HepG2 (cell line): ENCODE results near the gene ZBTB26. TPM values are rescaled to one million over a fixed set of nuclear protein-coding genes. Genes with fewer than 3 reads are reported as not detected.

ENCODE experiments used
- ESRRA ChIP-seq: sonication (generic); formaldehyde crosslinking; IDR thresholded peaks from 2 replicates; pipeline ENCODE4 v1.5.1; 2020; ENCODE audit warnings: mild to moderate bottlenecking, low read depth, missing genetic modification reagents
- JUN ChIP-seq: sonication (generic); formaldehyde crosslinking; IDR thresholded peaks from 2 replicates; pipeline ENCODE4 v1.4.0; 2020; ENCODE audit warnings: mild to moderate bottlenecking, missing genetic modification reagents
- MYNN ChIP-seq: sonication (generic); formaldehyde crosslinking; IDR thresholded peaks from 2 replicates; pipeline ENCODE4 v1.4.0; 2020; ENCODE audit warnings: mild to moderate bottlenecking, low read depth, missing genetic modification reagents
- SALL1 ChIP-seq: sonication (generic); formaldehyde crosslinking; IDR thresholded peaks from 2 replicates; pipeline ENCODE4 v1.8.0; 2022; ENCODE audit warnings: mild to moderate bottlenecking, missing genetic modification reagents
- SIX1 ChIP-seq: sonication (generic); formaldehyde crosslinking; IDR thresholded peaks from 2 replicates; pipeline ENCODE4 v1.4.0; 2020; ENCODE audit warnings: missing genetic modification reagents, borderline replicate concordance
- ZNF207 ChIP-seq: fragments of 450-650 bp; IDR thresholded peaks from 2 replicates; pipeline ENCODE4 v1.6.1; 2016; ENCODE audit warnings: antibody characterized with exemption, borderline replicate concordance
- ZNF605 ChIP-seq: sonication (generic); formaldehyde crosslinking; IDR thresholded peaks from 2 replicates; pipeline ENCODE4 v1.8.0; 2022; ENCODE audit warnings: mild to moderate bottlenecking, missing genetic modification reagents
- ZNF766 ChIP-seq: sonication (generic); formaldehyde crosslinking; IDR thresholded peaks from 2 replicates; pipeline ENCODE4 v1.5.0; 2020; ENCODE audit warnings: missing genetic modification reagents, borderline replicate concordance
- polyA plus RNA-seq, 8 experiments: library from polyadenylated mRNA; depleted of rRNA in 3 of 8; stranded (reverse) in 7 of 8; unstranded in 1 of 8; fragments of >200 nt; fragmentation: Illumina TruSeq in 4 of 8; extraction: Trizol in 4 of 8; gene quantifications; 2 replicates each; pipeline versions ENCODE4 v1.2.1 to v1.2.3, GENCODE V29; 2011 to 2016; ENCODE audit warnings: low read depth in 4 of 8, missing spikeins in 1 of 8, mixed read lengths in 1 of 8; ENCODE audit not compliant: insufficient read depth in 1 of 8
- total RNA-seq, 5 experiments: library from RNA; depleted of rRNA; stranded (reverse); fragments of >200 nt; fragmentation: Illumina TruSeq; extraction: Trizol; gene quantifications; 2 replicates each; pipeline ENCODE4 v1.2.3, GENCODE V29; 2016; ENCODE audit warnings: low read depth in 1 of 5
- TF ChIP-seq, protein P1 (sequence below): sonication (generic); formaldehyde crosslinking; IDR thresholded peaks from 2 replicates; pipeline ENCODE4 v1.5.0; 2020; ENCODE audit warnings: mild to moderate bottlenecking, missing genetic modification reagents, borderline replicate concordance
- TF ChIP-seq, protein P2 (sequence below): IDR thresholded peaks from 2 replicates; pipeline ENCODE4 v1.6.1; 2016; ENCODE audit warnings: missing biosample characterization, missing genetic modification reagents, low read depth
- TF ChIP-seq, protein P3 (sequence below): sonication (generic); formaldehyde crosslinking; IDR thresholded peaks from 2 replicates; pipeline ENCODE4 v1.5.1; 2020; ENCODE audit warnings: mild to moderate bottlenecking, missing genetic modification reagents
- TF ChIP-seq, protein P4 (sequence below): sonication (generic); formaldehyde crosslinking; IDR thresholded peaks from 2 replicates; pipeline ENCODE4 v1.5.0; 2020; ENCODE audit warnings: missing genetic modification reagents
- TF ChIP-seq, protein P5 (sequence below): sonication (generic); formaldehyde crosslinking; IDR thresholded peaks from 2 replicates; pipeline ENCODE4 v1.4.0; 2020; ENCODE audit warnings: missing genetic modification reagents, low read depth, mild to moderate bottlenecking, borderline replicate concordance

The ZBTB26 gene
- total and polyA plus RNA-seq, 2 of the 13 experiments (the other 11 are each of a cell fraction or from before 2014, with no cell fraction given): 4.5 to 8.6 TPM

DNA sequence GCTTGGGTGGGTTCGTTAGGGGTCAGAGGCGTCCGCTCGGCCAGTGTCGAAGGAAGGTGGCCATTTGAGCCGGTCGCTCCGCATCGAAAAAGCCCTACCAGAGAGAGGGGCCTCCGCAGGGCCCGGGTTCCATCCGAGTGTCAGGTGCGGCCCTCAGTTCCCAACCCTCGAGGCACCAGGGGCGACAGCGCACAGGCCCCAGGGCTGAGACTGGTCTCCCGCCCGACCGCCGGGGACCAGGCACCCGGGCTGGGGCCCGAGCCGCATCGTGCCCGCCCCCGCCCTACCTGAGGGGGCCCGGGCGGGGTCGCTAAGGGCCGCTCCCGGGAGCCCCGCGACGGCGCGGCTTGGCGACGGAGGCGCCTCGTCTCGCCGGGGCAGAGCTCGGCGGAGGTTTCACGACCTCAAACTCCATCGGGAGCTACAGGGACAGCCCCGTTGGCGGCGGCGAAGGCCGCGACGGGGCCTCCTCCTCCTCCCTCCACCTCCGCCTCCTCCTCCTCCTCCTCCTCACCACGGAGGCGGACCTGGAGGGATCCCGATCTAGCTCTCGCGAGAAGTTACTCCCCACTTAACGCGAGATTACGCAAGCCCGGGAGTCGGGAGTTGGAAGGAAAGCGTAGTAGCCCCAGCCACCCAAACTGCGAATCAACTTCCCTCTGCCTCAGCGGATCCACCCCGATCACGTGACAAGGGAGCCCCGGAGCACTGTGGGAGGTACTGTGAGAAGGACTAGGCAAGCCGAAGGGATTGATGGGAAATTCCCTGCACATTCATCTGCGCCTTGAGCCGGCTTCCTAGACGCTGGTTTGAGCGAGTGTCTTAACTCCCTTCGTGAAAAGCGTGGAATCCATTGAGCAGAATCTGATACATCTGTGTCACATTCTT is 26.2 kb downstream of the ZBTB26 start, which contains the start of gene RC3H2 (continued):
- TF ChIP-seq, protein P1, sequence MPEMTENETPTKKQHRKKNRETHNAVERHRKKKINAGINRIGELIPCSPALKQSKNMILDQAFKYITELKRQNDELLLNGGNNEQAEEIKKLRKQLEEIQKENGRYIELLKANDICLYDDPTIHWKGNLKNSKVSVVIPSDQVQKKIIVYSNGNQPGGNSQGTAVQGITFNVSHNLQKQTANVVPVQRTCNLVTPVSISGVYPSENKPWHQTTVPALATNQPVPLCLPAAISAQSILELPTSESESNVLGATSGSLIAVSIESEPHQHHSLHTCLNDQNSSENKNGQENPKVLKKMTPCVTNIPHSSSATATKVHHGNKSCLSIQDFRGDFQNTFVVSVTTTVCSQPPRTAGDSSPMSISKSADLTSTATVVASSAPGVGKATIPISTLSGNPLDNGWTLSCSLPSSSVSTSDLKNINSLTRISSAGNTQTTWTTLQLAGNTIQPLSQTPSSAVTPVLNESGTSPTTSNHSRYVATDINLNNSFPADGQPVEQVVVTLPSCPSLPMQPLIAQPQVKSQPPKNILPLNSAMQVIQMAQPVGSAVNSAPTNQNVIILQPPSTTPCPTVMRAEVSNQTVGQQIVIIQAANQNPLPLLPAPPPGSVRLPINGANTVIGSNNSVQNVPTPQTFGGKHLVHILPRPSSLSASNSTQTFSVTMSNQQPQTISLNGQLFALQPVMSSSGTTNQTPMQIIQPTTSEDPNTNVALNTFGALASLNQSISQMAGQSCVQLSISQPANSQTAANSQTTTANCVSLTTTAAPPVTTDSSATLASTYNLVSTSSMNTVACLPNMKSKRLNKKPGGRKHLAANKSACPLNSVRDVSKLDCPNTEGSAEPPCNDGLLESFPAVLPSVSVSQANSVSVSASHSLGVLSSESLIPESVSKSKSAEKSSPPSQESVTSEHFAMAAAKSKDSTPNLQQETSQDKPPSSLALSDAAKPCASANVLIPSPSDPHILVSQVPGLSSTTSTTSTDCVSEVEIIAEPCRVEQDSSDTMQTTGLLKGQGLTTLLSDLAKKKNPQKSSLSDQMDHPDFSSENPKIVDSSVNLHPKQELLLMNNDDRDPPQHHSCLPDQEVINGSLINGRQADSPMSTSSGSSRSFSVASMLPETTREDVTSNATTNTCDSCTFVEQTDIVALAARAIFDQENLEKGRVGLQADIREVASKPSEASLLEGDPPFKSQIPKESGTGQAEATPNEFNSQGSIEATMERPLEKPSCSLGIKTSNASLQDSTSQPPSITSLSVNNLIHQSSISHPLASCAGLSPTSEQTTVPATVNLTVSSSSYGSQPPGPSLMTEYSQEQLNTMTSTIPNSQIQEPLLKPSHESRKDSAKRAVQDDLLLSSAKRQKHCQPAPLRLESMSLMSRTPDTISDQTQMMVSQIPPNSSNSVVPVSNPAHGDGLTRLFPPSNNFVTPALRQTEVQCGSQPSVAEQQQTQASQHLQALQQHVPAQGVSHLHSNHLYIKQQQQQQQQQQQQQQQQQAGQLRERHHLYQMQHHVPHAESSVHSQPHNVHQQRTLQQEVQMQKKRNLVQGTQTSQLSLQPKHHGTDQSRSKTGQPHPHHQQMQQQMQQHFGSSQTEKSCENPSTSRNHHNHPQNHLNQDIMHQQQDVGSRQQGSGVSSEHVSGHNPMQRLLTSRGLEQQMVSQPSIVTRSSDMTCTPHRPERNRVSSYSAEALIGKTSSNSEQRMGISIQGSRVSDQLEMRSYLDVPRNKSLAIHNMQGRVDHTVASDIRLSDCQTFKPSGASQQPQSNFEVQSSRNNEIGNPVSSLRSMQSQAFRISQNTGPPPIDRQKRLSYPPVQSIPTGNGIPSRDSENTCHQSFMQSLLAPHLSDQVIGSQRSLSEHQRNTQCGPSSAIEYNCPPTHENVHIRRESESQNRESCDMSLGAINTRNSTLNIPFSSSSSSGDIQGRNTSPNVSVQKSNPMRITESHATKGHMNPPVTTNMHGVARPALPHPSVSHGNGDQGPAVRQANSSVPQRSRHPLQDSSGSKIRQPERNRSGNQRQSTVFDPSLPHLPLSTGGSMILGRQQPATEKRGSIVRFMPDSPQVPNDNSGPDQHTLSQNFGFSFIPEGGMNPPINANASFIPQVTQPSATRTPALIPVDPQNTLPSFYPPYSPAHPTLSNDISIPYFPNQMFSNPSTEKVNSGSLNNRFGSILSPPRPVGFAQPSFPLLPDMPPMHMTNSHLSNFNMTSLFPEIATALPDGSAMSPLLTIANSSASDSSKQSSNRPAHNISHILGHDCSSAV (CRISPR knock-in tag): no peak
- TF ChIP-seq, protein P2, sequence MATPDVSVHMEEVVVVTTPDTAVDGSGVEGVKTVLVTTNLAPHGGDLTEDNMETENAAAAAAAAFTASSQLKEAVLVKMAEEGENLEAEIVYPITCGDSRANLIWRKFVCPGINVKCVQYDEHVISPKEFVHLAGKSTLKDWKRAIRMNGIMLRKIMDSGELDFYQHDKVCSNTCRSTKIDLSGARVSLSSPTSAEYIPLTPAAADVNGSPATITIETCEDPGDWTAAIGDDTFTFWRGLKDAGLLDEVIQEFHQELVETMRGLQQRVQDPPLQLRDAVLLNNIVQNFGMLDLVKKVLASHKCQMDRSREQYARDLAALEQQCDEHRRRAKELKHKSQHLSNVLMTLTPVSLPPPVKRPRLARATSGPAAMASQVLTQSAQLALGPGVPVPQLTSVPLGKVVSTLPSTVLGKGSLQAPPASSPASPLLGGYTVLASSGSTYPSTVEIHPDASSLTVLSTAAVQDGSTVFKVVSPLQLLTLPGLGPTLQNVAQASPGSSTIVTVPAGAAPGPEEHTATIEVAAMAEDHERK (CRISPR knock-in tag): no peak
- TF ChIP-seq, protein P3, sequence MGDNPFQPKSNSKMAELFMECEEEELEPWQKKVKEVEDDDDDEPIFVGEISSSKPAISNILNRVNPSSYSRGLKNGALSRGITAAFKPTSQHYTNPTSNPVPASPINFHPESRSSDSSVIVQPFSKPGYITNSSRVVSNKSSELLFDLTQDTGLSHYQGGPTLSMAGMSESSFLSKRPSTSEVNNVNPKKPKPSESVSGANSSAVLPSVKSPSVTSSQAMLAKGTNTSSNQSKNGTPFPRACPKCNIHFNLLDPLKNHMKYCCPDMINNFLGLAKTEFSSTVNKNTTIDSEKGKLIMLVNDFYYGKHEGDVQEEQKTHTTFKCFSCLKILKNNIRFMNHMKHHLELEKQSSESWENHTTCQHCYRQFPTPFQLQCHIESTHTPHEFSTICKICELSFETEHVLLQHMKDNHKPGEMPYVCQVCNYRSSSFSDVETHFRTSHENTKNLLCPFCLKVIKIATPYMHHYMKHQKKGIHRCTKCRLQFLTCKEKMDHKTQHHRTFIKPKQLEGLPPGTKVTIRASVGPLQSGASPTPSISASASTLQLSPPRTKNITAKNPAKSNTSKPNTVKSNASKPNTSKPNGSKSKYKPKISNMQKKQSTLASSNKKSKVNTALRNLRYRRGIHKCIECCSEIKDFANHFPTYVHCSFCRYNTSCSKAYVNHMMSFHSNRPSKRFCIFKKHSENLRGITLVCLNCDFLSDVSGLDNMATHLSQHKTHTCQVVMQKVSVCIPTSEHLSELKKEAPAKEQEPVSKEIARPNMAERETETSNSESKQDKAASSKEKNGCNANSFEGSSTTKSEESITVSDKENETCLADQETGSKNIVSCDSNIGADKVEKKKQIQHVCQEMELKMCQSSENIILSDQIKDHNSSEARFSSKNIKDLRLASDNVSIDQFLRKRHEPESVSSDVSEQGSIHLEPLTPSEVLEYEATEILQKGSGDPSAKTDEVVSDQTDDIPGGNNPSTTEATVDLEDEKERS (CRISPR knock-in tag): no peak
- no peak for TF ChIP-seq JUN (CRISPR knock-in tag)
- TF ChIP-seq, protein P4, sequence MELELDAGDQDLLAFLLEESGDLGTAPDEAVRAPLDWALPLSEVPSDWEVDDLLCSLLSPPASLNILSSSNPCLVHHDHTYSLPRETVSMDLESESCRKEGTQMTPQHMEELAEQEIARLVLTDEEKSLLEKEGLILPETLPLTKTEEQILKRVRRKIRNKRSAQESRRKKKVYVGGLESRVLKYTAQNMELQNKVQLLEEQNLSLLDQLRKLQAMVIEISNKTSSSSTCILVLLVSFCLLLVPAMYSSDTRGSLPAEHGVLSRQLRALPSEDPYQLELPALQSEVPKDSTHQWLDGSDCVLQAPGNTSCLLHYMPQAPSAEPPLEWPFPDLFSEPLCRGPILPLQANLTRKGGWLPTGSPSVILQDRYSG (CRISPR knock-in tag): no peak
- TF ChIP-seq ZNF605: no peak; the same call in 1 of the 2 replicates
- TF ChIP-seq ZNF207: peak; percentile 98; the same call in 1 of the 2 replicates
- no peak for TF ChIP-seq SIX1
- no peak for TF ChIP-seq ZNF766
- no peak for TF ChIP-seq MYNN (CRISPR knock-in tag)
- no peak; the same call in none of the 2 replicates for TF ChIP-seq ESRRA
- TF ChIP-seq SALL1 (CRISPR knock-in tag): peak; percentile 68
- TF ChIP-seq, protein P5, sequence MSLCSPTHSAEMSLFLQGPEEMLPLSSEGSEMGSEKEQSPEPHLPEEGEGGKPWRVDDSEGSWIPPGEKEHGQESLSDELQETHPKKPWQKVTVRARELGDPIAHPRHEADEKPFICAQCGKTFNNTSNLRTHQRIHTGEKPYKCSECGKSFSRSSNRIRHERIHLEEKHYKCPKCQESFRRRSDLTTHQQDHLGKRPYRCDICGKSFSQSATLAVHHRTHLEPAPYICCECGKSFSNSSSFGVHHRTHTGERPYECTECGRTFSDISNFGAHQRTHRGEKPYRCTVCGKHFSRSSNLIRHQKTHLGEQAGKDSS (CRISPR knock-in tag): peak; percentile 78; the same call in 1 of the 2 replicates
